Measurements from ENCODE around the gene AKAP10. TPM values are rescaled to one million over a fixed set of nuclear protein-coding genes. Genes with fewer than 3 reads are reported as not detected.
"Not testable (repeated sequence)": the region's sequence is repeated elsewhere in the genome, so short reads cannot be mapped to it uniquely, and the experiment has no call there.

The AKAP10 gene
- total RNA-seq, result 29.5 TPM
- long read RNA-seq, full-length matches to known transcripts, result 4 of 15 reads
- long read RNA-seq, partial matches to known transcripts, result 4 of 15 reads
- long read RNA-seq, other reads (novel, unspliced or antisense), result 7 of 15 reads

GRCh38 chr17:19977293-19978208, at the start of gene AKAP10:
Gene AKAP10 (minus strand): TSS chr17:19977828. CDS start chr17:19977679, 149 bp downstream.
- DNase-seq (ENCODE audit: low spot score), result peak; percentile 99

DNA sequence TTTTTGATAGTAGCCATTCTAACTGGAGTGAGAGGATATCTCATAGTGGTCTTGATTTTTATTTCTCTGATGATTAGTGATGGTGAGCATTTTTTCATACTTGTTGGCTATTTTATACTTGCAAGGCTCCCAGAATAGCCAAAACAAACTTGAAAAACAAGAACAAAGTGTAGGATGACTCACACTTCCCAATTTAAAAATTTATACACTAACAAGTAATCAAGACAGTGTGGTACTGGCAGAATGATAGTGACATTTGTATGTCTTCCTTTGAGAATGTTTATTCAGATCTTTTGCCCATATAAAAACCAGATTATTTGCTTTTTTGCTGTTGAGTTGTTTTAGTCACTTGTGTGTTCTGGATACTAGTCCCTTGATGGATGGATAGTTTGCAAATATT, 49.3 kb upstream of the AKAP10 start:
- DNase-seq (ENCODE audit: low spot score), result no peak

GRCh38 chr17:20022701-20023100, 45.1 kb upstream of the AKAP10 start:
- DNase-seq (ENCODE audit: low spot score), result no peak

DNA sequence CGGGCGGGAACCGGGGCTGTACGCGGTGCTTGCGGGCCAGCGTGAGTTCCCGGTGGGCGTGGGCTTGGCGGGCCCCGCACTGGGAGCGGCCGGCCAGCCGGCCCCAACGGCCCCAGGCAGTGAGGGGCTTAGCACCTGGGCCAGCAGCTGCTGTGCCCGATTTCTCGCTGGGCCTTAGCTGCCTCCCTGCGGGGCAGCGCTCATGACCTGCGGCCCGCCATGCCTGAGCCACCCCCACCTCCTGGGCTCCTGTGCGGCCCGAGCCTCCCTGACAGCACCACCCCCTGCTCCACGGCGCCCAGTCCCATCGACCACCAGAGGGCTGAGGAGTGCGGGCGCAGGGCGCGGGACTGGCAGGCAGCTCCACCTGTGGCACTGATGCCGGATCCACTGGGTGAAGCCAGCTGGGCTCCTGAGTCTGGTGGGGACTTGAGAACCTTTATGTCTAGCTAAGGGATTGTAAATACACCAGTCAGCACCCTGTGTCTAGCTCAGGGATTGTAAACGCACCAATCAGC, 38.9 kb upstream of the AKAP10 start:
- DNase-seq (ENCODE audit: low spot score), result not testable (repeated sequence)

- DNase-seq (ENCODE audit: low spot score), result no peak
Measured at GRCh38 chr17:20012017-20012536, 34.4 kb upstream of the AKAP10 start.

GRCh38 chr17:20010936-20011335, 33.3 kb upstream of the AKAP10 start:
- DNase-seq (ENCODE audit: low spot score), result no peak

- no peak for DNase-seq (ENCODE audit: low spot score)
Measured at GRCh38 chr17:20010099-20010863, 32.7 kb upstream of the AKAP10 start.

- DNase-seq (ENCODE audit: low spot score), result peak; percentile 96
Measured at GRCh38 chr17:20009302-20010098, 31.9 kb upstream of the AKAP10 start, which contains the start of gene SPECC1. Gene SPECC1 (plus strand): TSS chr17:20009359. CDS start chr17:20096652, 87,293 bp downstream.

GRCh38 chr17:20009052-20009301, 31.3 kb upstream of the AKAP10 start:
- DNase-seq (ENCODE audit: low spot score), result no peak

- DNase-seq (ENCODE audit: low spot score), result no peak
Measured at GRCh38 chr17:20008242-20009051, 30.8 kb upstream of the AKAP10 start.

- no peak for DNase-seq (ENCODE audit: low spot score)
Measured at GRCh38 chr17:19996502-19996901, 18.9 kb upstream of the AKAP10 start.

GRCh38 chr17:19996086-19996485, 18.5 kb upstream of the AKAP10 start:
- no peak for DNase-seq (ENCODE audit: low spot score)

DNA sequence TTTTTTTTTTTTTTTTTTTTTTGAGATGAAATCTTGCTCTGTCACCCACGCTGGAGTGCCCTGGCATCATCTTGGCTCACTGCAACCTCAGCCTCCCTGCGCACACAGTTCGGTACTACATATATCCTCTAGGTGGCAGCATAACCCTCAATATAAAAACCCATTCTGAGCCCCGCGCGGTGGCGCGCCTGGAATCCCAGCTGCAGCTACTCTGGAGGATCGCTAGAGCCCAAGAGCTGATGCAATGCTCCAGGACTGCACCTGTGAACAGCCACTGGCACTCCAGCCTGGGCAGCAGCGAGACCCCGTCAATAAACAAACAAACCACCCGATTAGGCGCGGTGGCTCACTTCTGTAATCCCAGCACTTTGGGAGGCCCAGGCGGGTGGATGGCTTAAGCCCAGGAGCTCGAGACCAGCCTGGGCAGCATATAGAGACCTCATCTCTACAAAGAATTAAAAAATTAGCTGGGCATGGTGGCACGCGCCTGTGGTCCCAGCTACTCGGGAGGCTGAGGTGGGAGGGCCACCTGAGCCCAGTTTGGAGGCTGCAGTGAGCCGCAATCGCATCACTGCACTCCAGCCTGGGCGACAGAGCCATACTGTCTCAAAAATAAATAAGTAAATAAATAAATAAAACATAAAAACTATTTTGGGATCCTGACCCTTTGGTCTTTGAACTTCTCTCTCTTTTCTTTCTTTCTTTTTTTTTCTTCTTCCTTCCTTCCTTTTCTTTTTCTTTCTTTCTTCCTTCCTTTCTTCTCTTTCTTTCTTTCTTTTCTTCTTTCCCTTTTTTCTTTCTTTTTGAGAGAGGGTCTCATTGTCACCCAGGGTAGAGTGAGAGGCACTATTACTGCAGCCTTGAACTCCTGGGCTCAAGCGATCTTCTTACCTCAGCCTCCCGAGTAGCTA, 15.4 kb upstream of the AKAP10 start:
- DNase-seq (ENCODE audit: low spot score), result peak; percentile 93

- no peak for DNase-seq (ENCODE audit: low spot score)
Measured at GRCh38 chr17:19991252-19991885, 13.7 kb upstream of the AKAP10 start.

GRCh38 chr17:19987897-19988296, 10.3 kb upstream of the AKAP10 start:
- no peak for DNase-seq (ENCODE audit: low spot score)

- no peak for DNase-seq (ENCODE audit: low spot score)
Measured at GRCh38 chr17:19986941-19987861, 9.6 kb upstream of the AKAP10 start.

All from mesenteric fat pad (tissue), 1 donor.